Rectal smooth muscle tissue (tissue), 1 donor: ENCODE results near the gene DAGLA.

Source experiments
- H3K27ac ChIP-seq: one replicate; pipeline ENCODE4 v1.7.0; 2013; ENCODE audit warnings: low read depth, low read length, inconsistent platforms
- H3K27me3 ChIP-seq: one replicate; pipeline ENCODE4 v1.7.0; 2013; ENCODE audit warnings: low read length; ENCODE audit not compliant: control insufficient read depth, insufficient read depth
- H3K36me3 ChIP-seq: one replicate; pipeline ENCODE4 v1.7.0; 2013; ENCODE audit warnings: low read length; ENCODE audit not compliant: control insufficient read depth, insufficient read depth
- H3K4me1 ChIP-seq: one replicate; pipeline ENCODE4 v1.7.0; 2013; ENCODE audit warnings: low read length; ENCODE audit not compliant: control insufficient read depth, insufficient read depth
- H3K4me3 ChIP-seq: one replicate; pipeline ENCODE4 v1.7.0; 2013; ENCODE audit warnings: low read length
- H3K9ac ChIP-seq: one replicate; pipeline ENCODE4 v1.7.0; 2013; ENCODE audit warnings: low read length

Gene DAGLA

GRCh38 chr11:61730240-61730994 is 50.2 kb downstream of the DAGLA start:
- Histone ChIP-seq H3K4me3 (no peak overlapping the region), H3K27ac (no peak overlapping the region), H3K36me3 (peaks cover 7% of the 10 kb centered on the region), H3K27me3 (no peaks in the 10 kb centered on the region), H3K9ac (no peak overlapping the region), H3K4me1 (peaks cover 11% of the 10 kb centered on the region)

GRCh38 chr11:61731211-61731951 is 51.2 kb downstream of the DAGLA start:
- H3K4me3 ChIP-seq = no peak overlapping the region
- H3K27me3 ChIP-seq = no peaks in the 10 kb centered on the region
- H3K36me3 ChIP-seq = peaks cover 12% of the 10 kb centered on the region
- H3K4me1 ChIP-seq = peaks cover 11% of the 10 kb centered on the region
- H3K27ac ChIP-seq = peak overlapping the region; percentile 38
- H3K9ac ChIP-seq = no peak overlapping the region

GRCh38 chr11:61731952-61732675 is 51.9 kb downstream of the DAGLA start:
- Histone ChIP-seq H3K27me3 (no peaks in the 10 kb centered on the region), H3K4me1 (peaks cover 11% of the 10 kb centered on the region), H3K36me3 (peaks cover 15% of the 10 kb centered on the region), H3K27ac (peak overlapping the region; percentile 38), H3K9ac (no peak overlapping the region), H3K4me3 (no peak overlapping the region)

- H3K36me3 ChIP-seq = peaks cover 16% of the 10 kb centered on the region
- H3K9ac ChIP-seq = no peak overlapping the region
- peaks cover 11% of the 10 kb centered on the region for H3K4me1 ChIP-seq
- peak overlapping the region; percentile 38 for H3K27ac ChIP-seq
- no peaks in the 10 kb centered on the region for H3K27me3 ChIP-seq
- no peak overlapping the region for H3K4me3 ChIP-seq
Measured at GRCh38 chr11:61732705-61733104, 52.5 kb downstream of the DAGLA start.

- Histone ChIP-seq H3K9ac (no peak overlapping the region), H3K27me3 (no peaks in the 10 kb centered on the region), H3K4me1 (peaks cover 11% of the 10 kb centered on the region), H3K27ac (peak overlapping the region; percentile 38), H3K4me3 (no peak overlapping the region), H3K36me3 (peaks cover 13% of the 10 kb centered on the region)
Measured at GRCh38 chr11:61733120-61733978, 53.2 kb downstream of the DAGLA start.

GRCh38 chr11:61734767-61735166 is 54.6 kb downstream of the DAGLA start:
- Histone ChIP-seq H3K27ac (no peak overlapping the region), H3K27me3 (no peaks in the 10 kb centered on the region), H3K9ac (no peak overlapping the region), H3K36me3 (peaks cover 13% of the 10 kb centered on the region), H3K4me1 (peaks cover 11% of the 10 kb centered on the region), H3K4me3 (no peak overlapping the region)

GRCh38 chr11:61735391-61735790 is 55.2 kb downstream of the DAGLA start:
- Histone ChIP-seq H3K27ac (no peak overlapping the region), H3K36me3 (peaks cover 13% of the 10 kb centered on the region), H3K27me3 (no peaks in the 10 kb centered on the region), H3K9ac (no peak overlapping the region), H3K4me3 (no peak overlapping the region), H3K4me1 (peaks cover 11% of the 10 kb centered on the region)

GRCh38 chr11:61736310-61736709 is 56.1 kb downstream of the DAGLA start:
- no peaks in the 10 kb centered on the region for H3K27me3 ChIP-seq
- no peak overlapping the region for H3K4me3 ChIP-seq
- peaks cover 11% of the 10 kb centered on the region for H3K4me1 ChIP-seq
- H3K36me3 ChIP-seq = peaks cover 17% of the 10 kb centered on the region
- H3K9ac ChIP-seq = no peak overlapping the region
- H3K27ac ChIP-seq = no peak overlapping the region

- Histone ChIP-seq H3K27me3 (no peaks in the 10 kb centered on the region), H3K27ac (no peak overlapping the region), H3K4me1 (peaks cover 7% of the 10 kb centered on the region), H3K36me3 (peaks cover 17% of the 10 kb centered on the region), H3K4me3 (no peak overlapping the region), H3K9ac (no peak overlapping the region)
Measured at GRCh38 chr11:61737131-61737530, 56.9 kb downstream of the DAGLA start.

GRCh38 chr11:61737636-61738386 is 57.6 kb downstream of the DAGLA start:
- Histone ChIP-seq H3K4me3 (no peak overlapping the region), H3K27ac (no peak overlapping the region), H3K9ac (no peak overlapping the region), H3K4me1 (peaks cover 6% of the 10 kb centered on the region), H3K27me3 (no peaks in the 10 kb centered on the region), H3K36me3 (peaks cover 17% of the 10 kb centered on the region)

GRCh38 chr11:61738776-61739175 is 58.6 kb downstream of the DAGLA start:
- H3K9ac ChIP-seq = no peak overlapping the region
- H3K4me3 ChIP-seq = no peak overlapping the region
- no peaks in the 10 kb centered on the region for H3K4me1 ChIP-seq
- H3K36me3 ChIP-seq = peaks cover 17% of the 10 kb centered on the region
- no peaks in the 10 kb centered on the region for H3K27me3 ChIP-seq
- H3K27ac ChIP-seq = no peak overlapping the region
